GM23248 (cell line): ENCODE measurements around the gene CFAP73.

Experiments
- EZH2 ChIP-seq: fragments of 200-600 bp; sonication (generic); IDR thresholded peaks from 2 replicates; pipeline ENCODE4 v1.6.1; 2018; ENCODE audit warnings: antibody characterized with exemption, mild to moderate bottlenecking; ENCODE audit not compliant: insufficient read depth, poor library complexity, severe bottlenecking
- EZH2phosphoT487 ChIP-seq: fragments of 200-600 bp; sonication (generic); IDR thresholded peaks from 2 replicates; pipeline ENCODE4 v1.6.1; 2018; ENCODE audit warnings: antibody characterized with exemption, moderate library complexity, mild to moderate bottlenecking, low read depth; ENCODE audit not compliant: insufficient read depth

GRCh38 chr12:113195598-113195997, 46.1 kb downstream of the CFAP73 start:
- TF ChIP-seq EZH2 (no peak), EZH2phosphoT487 (no peak)
